Thyroid gland (tissue), 4 donors: ENCODE data around the gene PTGDS. TPM values are rescaled to one million over a fixed set of nuclear protein-coding genes. Genes with fewer than 3 reads are reported as not detected.

ENCODE experiments used
- DNase-seq, 2 donors: peaks; one replicate each; pipeline ENCODE4 v3.0.0-alpha.2; 2019
- H3K27ac ChIP-seq, 3 donors: fragments of 200-600 bp; sonication (generic); 1 replicate in 2 of 3; 2 replicates in 1 of 3; pipeline ENCODE4 v1.5.1; 2016 to 2019; ENCODE audit warnings: mild to moderate bottlenecking in 1 of 3, moderate library complexity in 1 of 3
- H3K27me3 ChIP-seq: fragments of 200-600 bp; sonication (generic); one replicate; pipeline ENCODE4 v1.5.1; 2019
- H3K36me3 ChIP-seq, 2 donors: fragments of 200-600 bp; sonication (generic); one replicate each; pipeline ENCODE4 v1.5.1; 2016 to 2019
- H3K4me1 ChIP-seq, 2 donors: fragments of 200-600 bp; sonication (generic); one replicate each; pipeline ENCODE4 v1.5.1; 2017 to 2019
- H3K4me3 ChIP-seq, 3 donors: fragments of 200-600 bp; sonication (generic); replicated peaks in 1 of 3; 1 replicate in 2 of 3; 2 replicates in 1 of 3; pipeline ENCODE4 v1.5.1; 2016; ENCODE audit warnings: mild to moderate bottlenecking in 1 of 3
- H3K9me3 ChIP-seq: fragments of 200-600 bp; sonication (generic); one replicate; pipeline ENCODE4 v1.5.1; 2017
- POLR2A ChIP-seq, 2 donors: fragments of 450-650 bp; IDR thresholded peaks; one replicate each; pipeline ENCODE4 v1.6.1; 2017; ENCODE audit warnings: antibody characterized with exemption in 2 of 2, mild to moderate bottlenecking in 2 of 2, moderate library complexity in 1 of 2
- WGBS, 2 donors: methylation state at CpG; one replicate each; pipeline ENCODE4 v1.1.5; 2017; 5-methylcytosine and 5-hydroxymethylcytosine counted together
- intact Hi-C: fragments of 100-400 bp; cut with DNase I; formaldehyde crosslinking; loops from one replicate; pipeline ENCODE4 v1.15.1; 2023
- total RNA-seq, 4 donors: library from RNA; depleted of rRNA; stranded (reverse); fragments of >200 nt; gene quantifications; one replicate each; pipeline ENCODE4 v1.2.3, GENCODE V29; 2016
- TF ChIP-seq, protein P1 (sequence below), 6 experiments: fragments of 200-600 bp in 3 of 6; fragments of 450-650 bp in 3 of 6; sonication (generic) in 3 of 6; IDR thresholded peaks; one replicate each; pipeline ENCODE4 v1.5.1; 2016 to 2019; ENCODE audit warnings: antibody characterized with exemption in 6 of 6, mild to moderate bottlenecking in 2 of 6, inconsistent platforms in 1 of 6, moderate library complexity in 1 of 6

Gene PTGDS
- total RNA-seq, 4 donors from 2014 or later = 5.0 to 39.5 (median 33.9) TPM

DNA sequence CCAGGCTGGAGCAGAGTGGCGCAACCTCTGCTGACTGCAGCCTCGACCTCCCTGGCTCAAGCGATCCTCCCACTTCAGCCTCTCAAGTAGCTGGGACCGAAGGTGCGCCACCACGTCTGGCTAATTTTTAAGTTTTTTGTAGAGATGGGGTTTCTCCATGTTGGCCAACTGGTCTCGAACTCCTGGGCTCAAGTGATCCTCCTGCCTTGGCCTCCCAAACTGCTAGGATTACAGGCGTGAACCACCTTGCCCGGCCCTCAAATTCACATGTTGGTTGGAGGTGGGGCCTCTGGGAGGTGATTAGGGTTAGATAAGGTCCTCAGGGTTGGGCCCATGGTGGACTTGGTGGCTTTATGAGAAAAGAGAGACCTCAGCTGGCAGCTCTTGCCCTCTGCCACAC, 15.1 kb upstream of the PTGDS start:
- Histone ChIP-seq H3K27ac (no peak overlapping the region), H3K36me3 (no peaks in the 10 kb centered on the region), H3K27me3 (no peaks in the 10 kb centered on the region), H3K4me3 (no peak overlapping the region), H3K4me1 (peaks cover 4 to 31% of the 10 kb centered on the region in 2 donors), H3K9me3 (no peaks in the 10 kb centered on the region)
- intact Hi-C loops = no loop called here
- 95 to 97% methylated on average over 9 of the region's 9 CpGs for WGBS, 2 donors
- TF ChIP-seq, protein P1, sequence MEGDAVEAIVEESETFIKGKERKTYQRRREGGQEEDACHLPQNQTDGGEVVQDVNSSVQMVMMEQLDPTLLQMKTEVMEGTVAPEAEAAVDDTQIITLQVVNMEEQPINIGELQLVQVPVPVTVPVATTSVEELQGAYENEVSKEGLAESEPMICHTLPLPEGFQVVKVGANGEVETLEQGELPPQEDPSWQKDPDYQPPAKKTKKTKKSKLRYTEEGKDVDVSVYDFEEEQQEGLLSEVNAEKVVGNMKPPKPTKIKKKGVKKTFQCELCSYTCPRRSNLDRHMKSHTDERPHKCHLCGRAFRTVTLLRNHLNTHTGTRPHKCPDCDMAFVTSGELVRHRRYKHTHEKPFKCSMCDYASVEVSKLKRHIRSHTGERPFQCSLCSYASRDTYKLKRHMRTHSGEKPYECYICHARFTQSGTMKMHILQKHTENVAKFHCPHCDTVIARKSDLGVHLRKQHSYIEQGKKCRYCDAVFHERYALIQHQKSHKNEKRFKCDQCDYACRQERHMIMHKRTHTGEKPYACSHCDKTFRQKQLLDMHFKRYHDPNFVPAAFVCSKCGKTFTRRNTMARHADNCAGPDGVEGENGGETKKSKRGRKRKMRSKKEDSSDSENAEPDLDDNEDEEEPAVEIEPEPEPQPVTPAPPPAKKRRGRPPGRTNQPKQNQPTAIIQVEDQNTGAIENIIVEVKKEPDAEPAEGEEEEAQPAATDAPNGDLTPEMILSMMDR (IDR thresholded peaks at IDR 0.05) = no peak
- TF ChIP-seq POLR2A (IDR thresholded peaks at IDR 0.05) = no peak
- DNase-seq = no peak

DNA sequence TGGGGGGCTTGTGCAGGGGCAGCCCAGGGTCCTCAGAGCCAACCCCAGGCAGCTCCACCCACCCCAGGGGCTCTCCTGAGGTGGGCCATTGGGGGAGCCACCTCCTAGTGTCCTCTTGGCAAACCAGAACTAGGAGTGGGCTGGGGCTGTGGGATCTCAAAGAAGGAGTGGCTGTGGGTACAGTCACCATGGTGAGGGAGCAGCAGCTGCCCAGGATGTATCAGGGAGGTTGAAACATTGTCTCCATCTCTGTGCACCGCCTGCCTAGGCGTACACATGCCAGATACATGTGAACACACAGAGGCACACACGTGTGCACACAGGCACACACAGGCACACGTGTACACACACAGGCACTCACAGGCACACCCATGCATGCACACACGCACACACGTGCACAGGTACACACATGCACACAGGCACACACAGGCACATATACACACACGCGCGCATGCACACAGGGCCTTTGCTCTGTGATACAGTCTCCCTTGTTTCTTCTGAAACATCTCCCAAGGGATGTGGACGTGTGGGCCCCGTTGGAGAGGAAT, 14.5 kb upstream of the PTGDS start:
- intact Hi-C loops = no loop called here

DNA sequence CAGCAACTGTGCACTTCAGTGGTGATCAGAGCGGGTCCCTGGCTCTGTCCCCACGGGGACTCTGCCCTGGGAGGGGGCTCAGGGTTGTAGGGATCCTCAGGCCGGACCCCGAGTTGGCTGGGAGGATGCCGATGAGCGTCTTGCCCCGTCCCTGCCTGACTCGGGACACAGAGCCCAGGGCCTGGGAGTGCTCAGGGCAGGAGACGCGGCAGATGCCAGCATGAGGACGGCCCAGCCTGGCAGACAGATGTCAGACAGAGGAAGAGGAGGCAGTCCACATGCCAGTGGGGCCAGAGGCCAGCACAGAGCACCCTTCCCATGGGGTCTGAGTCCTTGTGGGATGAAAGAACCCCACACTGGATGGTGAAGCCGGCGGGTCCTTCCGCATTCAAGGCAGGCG, 14.0 kb upstream of the PTGDS start:
- H3K36me3 ChIP-seq = no peaks in the 10 kb centered on the region
- intact Hi-C loops = no loop called here
- H3K27me3 ChIP-seq = no peaks in the 10 kb centered on the region
- H3K9me3 ChIP-seq = no peaks in the 10 kb centered on the region
- 86 to 87% methylated on average over 8 to 12 of the region's 15 CpGs for WGBS, 2 donors
- no peak overlapping the region for H3K27ac ChIP-seq
- DNase-seq = no peak
- no peak for TF ChIP-seq POLR2A (IDR thresholded peaks at IDR 0.05)
- TF ChIP-seq, protein P1 (IDR thresholded peaks at IDR 0.05) = no peak
- H3K4me1 ChIP-seq = peaks cover 4 to 31% of the 10 kb centered on the region in 2 donors
- H3K4me3 ChIP-seq = no peak overlapping the region

More for the DNA sequence above, 14.5 kb upstream of the PTGDS start:
- H3K9me3 ChIP-seq = no peaks in the 10 kb centered on the region
- no peaks in the 10 kb centered on the region for H3K27me3 ChIP-seq
- no peak for DNase-seq
- H3K36me3 ChIP-seq = no peaks in the 10 kb centered on the region
- WGBS, 2 donors = 74 to 89% methylated on average over 10 to 11 of the region's 11 CpGs
- H3K4me3 ChIP-seq = no peak overlapping the region
- H3K4me1 ChIP-seq = peaks cover 4 to 31% of the 10 kb centered on the region in 2 donors
- no peak overlapping the region for H3K27ac ChIP-seq
- no peak for TF ChIP-seq POLR2A (IDR thresholded peaks at IDR 0.05)
- TF ChIP-seq, protein P1 (IDR thresholded peaks at IDR 0.05) = no peak

DNA sequence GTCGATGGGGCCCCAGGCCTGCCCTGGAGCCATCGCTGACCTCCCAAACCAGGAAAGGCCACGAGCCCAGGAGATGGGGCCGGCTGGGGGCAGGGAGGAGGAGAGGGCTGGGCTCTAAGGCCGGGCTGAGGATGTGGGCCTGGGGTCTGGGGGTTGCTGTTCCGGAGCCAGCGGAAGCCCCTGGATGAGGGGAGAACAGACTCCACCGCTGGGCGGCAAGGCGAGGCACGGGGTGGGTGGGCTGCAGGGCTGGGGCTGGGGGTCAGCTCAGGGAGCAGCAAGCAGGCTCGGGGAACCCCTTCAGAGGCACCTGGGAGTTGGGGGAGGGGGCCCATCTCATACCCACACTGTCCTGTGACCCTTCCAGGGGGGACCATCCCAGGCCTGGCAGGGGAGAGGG, 13.6 kb upstream of the PTGDS start:
- Histone ChIP-seq H3K4me3 (no peak overlapping the region), H3K27ac (no peak overlapping the region), H3K4me1 (peaks cover 4 to 31% of the 10 kb centered on the region in 2 donors), H3K36me3 (no peaks in the 10 kb centered on the region), H3K27me3 (no peaks in the 10 kb centered on the region), H3K9me3 (no peaks in the 10 kb centered on the region)
- TF ChIP-seq, protein P1 (IDR thresholded peaks at IDR 0.05) = no peak
- no peak for TF ChIP-seq POLR2A (IDR thresholded peaks at IDR 0.05)
- WGBS, 2 donors = 83 to 86% methylated on average over 12 of the region's 12 CpGs
- no peak for DNase-seq
- intact Hi-C loops = no loop called here

DNA sequence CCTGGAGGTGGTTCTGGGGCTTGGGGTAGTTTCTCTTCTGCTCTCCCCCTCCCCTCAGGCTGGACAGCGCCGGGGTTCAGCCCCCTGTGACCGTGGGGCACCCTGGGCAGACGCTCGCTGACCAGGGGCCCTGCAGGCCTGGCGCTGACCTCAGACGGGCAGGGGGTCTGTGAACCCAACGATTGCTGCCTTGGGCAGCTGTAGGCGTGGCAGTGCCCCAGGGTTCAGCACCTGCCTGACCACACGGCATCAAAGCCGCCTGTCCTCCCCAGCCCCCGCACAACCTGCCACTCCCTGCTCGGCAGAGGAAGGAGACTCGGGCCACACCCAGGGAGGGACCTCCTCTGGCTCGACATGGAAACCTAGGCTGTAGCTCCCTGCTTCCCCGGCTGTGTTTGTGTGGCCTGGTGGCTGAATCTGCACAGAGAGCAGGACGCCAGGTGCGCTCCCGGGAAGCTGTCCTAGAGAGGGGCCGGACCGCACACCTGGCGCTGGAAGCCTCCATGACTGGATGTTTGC, 13.1 kb upstream of the PTGDS start:
- H3K9me3 ChIP-seq = no peaks in the 10 kb centered on the region
- H3K36me3 ChIP-seq = no peaks in the 10 kb centered on the region
- no peak overlapping the region for H3K27ac ChIP-seq
- no peak overlapping the region for H3K4me3 ChIP-seq
- H3K27me3 ChIP-seq = no peaks in the 10 kb centered on the region
- H3K4me1 ChIP-seq = peaks cover 4 to 28% of the 10 kb centered on the region in 2 donors
- WGBS, 2 donors = 69% methylated on average over 7 of the region's 22 CpGs; no CpG with 5 or more reads in 1 of the 2 donors
- intact Hi-C loops = no loop called here
- no peak for DNase-seq
- no peak for TF ChIP-seq POLR2A (IDR thresholded peaks at IDR 0.05)
- TF ChIP-seq, protein P1 (IDR thresholded peaks at IDR 0.05) = no peak
